HG02840 (cell line): ENCODE measurements around the gene PHF21A.

Experiments
- ATAC-seq: cut with Tn5 transposase; IDR thresholded peaks from one replicate; pipeline ENCODE4 v1.9.1; 2021; ENCODE audit warnings: mild to moderate bottlenecking, moderate library complexity, moderate number of reproducible peaks; ENCODE audit not compliant: unreplicated experiment, low FRiP score

PHF21A gene

DNA sequence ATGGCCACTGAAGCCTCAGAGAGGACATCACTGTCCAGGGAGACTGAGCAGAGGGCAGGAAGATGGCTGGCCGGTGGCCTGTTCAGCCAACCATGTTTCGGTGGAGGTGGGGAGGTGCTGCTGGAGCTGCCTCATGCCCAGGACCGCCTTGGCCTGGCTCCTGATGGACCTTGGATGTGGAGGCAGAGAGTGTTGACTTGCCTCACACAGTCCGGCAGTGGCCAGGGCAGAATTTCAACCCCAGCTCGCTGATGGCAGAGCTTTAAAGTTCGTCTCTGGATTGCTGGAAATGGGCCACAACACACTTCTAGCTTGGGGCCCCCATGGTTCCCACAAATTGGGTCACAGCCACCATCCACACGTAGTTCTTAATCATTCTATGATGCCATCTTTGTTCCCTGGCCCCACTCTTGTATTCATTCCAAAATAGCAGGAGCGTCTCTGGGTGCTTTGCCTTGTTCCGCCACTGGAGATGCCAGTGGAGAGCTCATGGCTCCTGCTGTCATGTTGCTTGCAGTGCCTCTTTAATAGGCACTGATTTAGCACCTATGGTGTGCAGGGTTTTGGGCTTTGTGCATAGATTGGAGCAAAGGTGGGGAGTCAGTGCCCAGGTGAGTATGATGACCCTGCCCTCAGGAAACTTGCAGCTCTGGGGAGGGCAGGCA, 230.2 kb downstream of the PHF21A start:
- ATAC-seq, result no peak

- ATAC-seq, result no peak
These were observed 231.3 kb downstream of the PHF21A start for GRCh38 chr11:45889966-45890365.

GRCh38 chr11:45889555-45889954, 231.7 kb downstream of the PHF21A start:
- ATAC-seq, result no peak

- no peak for ATAC-seq
These were observed 233.7 kb downstream of the PHF21A start for GRCh38 chr11:45887587-45887986.

GRCh38 chr11:45886816-45887520, 234.3 kb downstream of the PHF21A start:
- ATAC-seq, result no peak

DNA sequence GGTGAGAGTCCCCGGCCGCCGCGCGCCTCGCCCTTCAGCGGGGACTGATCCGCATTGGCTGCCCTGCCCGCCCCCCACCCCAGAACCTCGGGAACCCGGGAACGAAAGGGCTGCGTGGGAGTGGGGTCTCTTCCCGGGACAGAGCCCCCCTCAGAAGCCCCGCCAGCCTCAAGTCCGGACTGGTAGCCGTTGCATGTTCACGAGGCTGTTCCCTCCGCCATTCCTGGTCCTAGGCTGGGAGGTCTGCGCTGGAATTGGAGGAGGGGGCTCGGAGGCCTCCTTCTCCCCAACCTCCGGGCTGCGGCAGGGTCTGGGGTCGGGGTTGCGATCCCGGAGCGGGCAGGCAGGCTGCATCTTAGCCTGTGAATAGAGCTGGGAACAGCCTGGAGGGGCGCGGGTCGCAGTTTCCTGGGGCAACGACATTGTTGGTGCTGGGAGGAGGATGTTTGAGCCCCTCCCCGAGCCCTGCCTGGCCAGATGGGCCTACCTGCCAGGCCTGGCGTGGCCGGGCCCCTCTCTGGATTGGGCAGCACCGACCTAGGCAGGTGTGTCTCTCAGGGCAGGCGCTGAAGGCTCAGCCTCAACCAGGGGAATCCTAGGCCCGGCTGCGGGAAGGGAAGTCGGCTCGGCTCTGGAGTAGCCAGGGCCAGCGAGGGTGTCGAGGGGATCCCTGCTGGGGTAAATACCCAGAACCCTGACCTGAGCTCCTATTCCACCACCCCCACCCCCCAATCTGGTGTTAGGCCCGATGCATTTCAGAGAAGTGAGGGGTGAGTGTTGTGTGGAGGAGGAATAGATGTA, 235.1 kb downstream of the PHF21A start:
- ATAC-seq, result no peak

DNA sequence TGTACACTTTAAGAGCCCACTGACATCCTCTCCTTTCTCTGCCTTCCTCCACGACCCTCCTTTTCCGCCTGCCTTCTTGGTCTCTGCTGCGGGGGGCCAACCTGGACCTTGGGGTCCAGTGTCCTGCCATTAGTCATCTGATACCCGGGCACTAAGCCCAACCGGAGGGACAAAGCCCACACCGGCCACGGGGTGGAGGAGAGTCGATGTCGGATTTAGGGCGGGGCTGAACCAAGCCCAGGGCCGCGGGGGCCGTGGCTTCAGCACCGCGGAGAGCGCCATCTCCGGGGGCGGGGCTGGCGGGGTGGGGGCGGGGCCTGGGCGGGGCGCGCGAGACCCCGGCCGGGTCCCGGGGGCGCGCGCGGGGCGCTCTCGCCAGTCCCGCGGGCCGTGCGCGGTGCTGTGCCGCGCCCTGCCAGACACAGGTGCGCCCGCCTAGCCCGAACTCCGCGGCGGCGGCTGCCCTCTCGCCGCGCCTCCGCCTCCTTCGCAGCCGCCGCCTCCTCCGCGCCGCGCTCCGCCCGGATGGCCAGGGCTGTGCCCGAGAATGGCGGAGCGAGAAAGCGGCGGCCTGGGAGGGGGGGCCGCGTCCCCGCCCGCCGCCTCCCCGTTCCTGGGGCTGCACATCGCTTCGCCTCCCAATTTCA, 235.9 kb downstream of the PHF21A start, which contains the start of gene MAPK8IP1:
MAPK8IP1 (plus strand) TSS at position 378 of the 647 bp plus-strand sequence; CDS start at position 548, 170 bp downstream.
- no peak for ATAC-seq

DNA sequence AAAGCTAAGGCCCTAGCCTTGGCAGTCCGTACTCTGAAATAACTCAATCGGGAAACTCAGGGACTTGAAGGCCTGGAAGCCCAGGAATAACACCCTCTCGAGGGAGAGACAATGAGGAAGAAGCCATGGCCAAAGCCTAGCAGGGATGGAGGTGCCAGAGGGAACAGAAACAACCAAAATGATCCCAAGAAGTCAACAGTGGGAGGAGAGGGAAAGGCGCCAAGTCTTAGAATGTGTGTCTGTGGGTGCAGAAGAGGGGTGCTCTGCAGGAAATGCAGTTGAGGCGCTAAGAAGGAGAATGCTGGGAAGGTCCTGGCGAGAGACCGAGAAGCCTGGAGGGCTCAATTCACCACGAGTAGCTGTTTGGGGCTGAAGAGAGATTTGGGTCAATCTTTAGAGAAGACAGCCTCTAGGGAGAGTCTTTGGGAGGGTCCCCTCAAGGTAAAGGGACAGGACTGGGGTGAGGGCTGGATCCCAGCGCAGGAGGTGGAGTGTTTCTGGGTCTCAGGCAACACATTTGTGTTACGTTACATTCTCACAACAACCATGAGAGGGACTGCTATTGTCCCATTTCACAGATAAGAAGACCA, 236.6 kb downstream of the PHF21A start:
- ATAC-seq, result no peak
